Measurements from ENCODE around the gene FIBP. TPM values are rescaled to one million over a fixed set of nuclear protein-coding genes. Genes with fewer than 3 reads are reported as not detected.

The FIBP gene
- total and polyA plus RNA-seq, 10 of the 15 experiments (the other 5 are each of a cell fraction or from before 2014, with no cell fraction given), result 65.1 to 182 (median 94.6) TPM

GRCh38 chr11:65888163-65888814 lies at the start of gene FIBP (continued):
- TF ChIP-seq NR2F1 (conservative IDR thresholded peaks at IDR 0.05), result 0 out of 2 replicates have a peak, but pooled peaks have one; percentile 10
- TF ChIP-seq SMC3 (IDR thresholded peaks at IDR 0.05; ENCODE audit: borderline replicate concordance, low read length), result peak; percentile 32
- peak; percentile 57 for TF ChIP-seq ZBTB11 (CRISPR knock-in tag; IDR thresholded peaks at IDR 0.05)
- TF ChIP-seq ZNF622 (IDR thresholded peaks at IDR 0.05), result no peak
- peak; percentile 96 for TF ChIP-seq POLR2A (IDR thresholded peaks at IDR 0.05; ENCODE audit: low read depth, low read length)
- TF ChIP-seq CBFB (IDR thresholded peaks at IDR 0.05; ENCODE audit: low read depth), result peak; percentile 27; the same call in 1 of the 2 replicates
- TF ChIP-seq ZNF687 (IDR thresholded peaks at IDR 0.05), result peak; percentile 73; the same call in 1 of the 2 replicates
- peak; percentile 86; the same call in 1 of the 2 replicates for TF ChIP-seq NKRF (conservative IDR thresholded peaks at IDR 0.05)
- TF ChIP-seq CREB1 (IDR thresholded peaks at IDR 0.05; ENCODE audit: low read depth), result no peak

Measured in GM12878 (cell line).